HG03108 (cell line): ENCODE measurements around the gene SYCE1L.

ENCODE experiments used
- ATAC-seq: cut with Tn5 transposase; IDR thresholded peaks from one replicate; pipeline ENCODE4 v1.9.1; 2021; ENCODE audit warnings: moderate library complexity; ENCODE audit not compliant: unreplicated experiment

Gene SYCE1L

DNA sequence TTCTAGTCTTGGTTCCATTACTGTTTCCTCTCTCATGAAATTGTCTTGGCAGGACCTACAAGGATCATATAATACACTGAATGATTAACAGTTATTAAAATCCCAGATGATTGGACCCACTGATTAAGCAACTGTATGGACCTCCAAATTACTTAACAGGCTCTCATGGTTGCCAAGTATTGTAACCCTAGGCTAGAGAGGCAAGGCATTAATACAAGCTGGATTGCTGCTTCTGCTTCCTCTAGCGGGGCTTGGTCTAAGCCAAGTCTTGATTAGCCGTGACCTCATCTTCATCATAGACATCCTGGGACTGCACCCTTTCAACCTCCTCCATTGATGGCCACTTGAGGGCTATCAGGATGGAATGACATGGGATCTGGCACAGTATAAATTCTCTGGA, 46.9 kb downstream of the SYCE1L start:
- ATAC-seq, result no peak

DNA sequence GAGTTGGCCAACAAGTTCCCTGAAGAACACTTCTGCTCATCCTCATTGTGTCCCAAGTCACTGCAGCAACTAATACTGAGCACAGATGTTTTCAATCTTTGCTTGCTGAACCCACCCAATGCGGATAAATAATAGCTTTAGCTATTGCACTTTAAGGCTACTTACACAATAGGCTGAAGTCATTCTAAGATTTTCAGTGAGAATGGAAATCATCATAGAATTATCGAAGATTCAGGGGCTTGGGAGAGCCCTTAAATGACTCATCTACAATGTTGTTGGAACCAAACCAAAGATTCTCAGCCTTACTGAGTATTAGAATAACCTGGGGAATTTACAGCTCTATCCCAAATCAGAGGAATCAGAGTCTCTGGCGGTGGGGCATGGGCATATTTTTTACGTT, 51.2 kb downstream of the SYCE1L start:
- ATAC-seq, result no peak
